ENCODE data around the gene LTBP3. TPM values are rescaled to one million over a fixed set of nuclear protein-coding genes. Genes with fewer than 3 reads are reported as not detected.

Gene LTBP3
- total and polyA plus RNA-seq, 2 of the 13 experiments (the other 11 are each of a cell fraction or from before 2014, with no cell fraction given), result 12.2 to 68.1 TPM

- TF ChIP-seq ZBED4 (CRISPR knock-in tag; IDR thresholded peaks at IDR 0.05; ENCODE audit: borderline replicate concordance) (no peak), ZFX (CRISPR knock-in tag; IDR thresholded peaks at IDR 0.05; ENCODE audit: low read depth) (0 out of 2 replicates have a peak, but pooled peaks have one; percentile 32), FOXM1 (CRISPR knock-in tag; IDR thresholded peaks at IDR 0.05) (no peak), HIVEP1 (CRISPR knock-in tag; IDR thresholded peaks at IDR 0.05) (peak; percentile 63; the same call in 1 of the 2 replicates), TBL1XR1 (IDR thresholded peaks at IDR 0.05; ENCODE audit: borderline replicate concordance, low read length, partially characterized antibody) (peak; percentile 61), FOSL2 (CRISPR knock-in tag; IDR thresholded peaks at IDR 0.05) (peak; percentile 81), ZNF484 (CRISPR knock-in tag; IDR thresholded peaks at IDR 0.05; ENCODE audit: borderline replicate concordance, low read depth) (no peak), RARA (CRISPR knock-in tag; IDR thresholded peaks at IDR 0.05) (peak; percentile 97), ZNF503 (CRISPR knock-in tag; IDR thresholded peaks at IDR 0.05) (peak; percentile 54; the same call in 1 of the 2 replicates), AKNA (CRISPR knock-in tag; IDR thresholded peaks at IDR 0.05; ENCODE audit: borderline replicate concordance) (no peak), PCBP2 (optimal IDR thresholded peaks at IDR 0.05; ENCODE audit: low read depth, low read length, poor library complexity, severe bottlenecking) (no peak), ARNTL (CRISPR knock-in tag; IDR thresholded peaks at IDR 0.05) (peak; percentile 67; the same call in 1 of the 2 replicates), LCORL (IDR thresholded peaks at IDR 0.05) (no peak), LCORL (CRISPR knock-in tag; IDR thresholded peaks at IDR 0.05) (peak; percentile 81), PPARG (CRISPR knock-in tag; conservative IDR thresholded peaks at IDR 0.05) (0 out of 2 replicates have a peak, but pooled peaks have one; percentile 49), MTA1 (CRISPR knock-in tag; IDR thresholded peaks at IDR 0.05; ENCODE audit: borderline replicate concordance) (peak; percentile 82), ATF3 (CRISPR knock-in tag; IDR thresholded peaks at IDR 0.05) (no peak), CENPX (CRISPR knock-in tag; IDR thresholded peaks at IDR 0.05) (no peak), ZNF350 (CRISPR knock-in tag; IDR thresholded peaks at IDR 0.05; ENCODE audit: borderline replicate concordance, low read depth) (peak; percentile 54; the same call in 1 of the 2 replicates)
Observed at GRCh38 chr11:65529475-65530156, 28.5 kb downstream of the LTBP3 start (continued).
